Neuron (in vitro differentiated cells): ENCODE results near the gene PTRH2.
A peak's percentile ranks its signal among the peaks of the same experiment; 100 is the strongest.

Source experiments
- H2AFZ ChIP-seq: one replicate; pipeline ENCODE4 v1.6.1; 2013; ENCODE audit warnings: low read depth, mild to moderate bottlenecking, inconsistent platforms, low read length, moderate library complexity
- H3K27me3 ChIP-seq: one replicate; pipeline ENCODE4 v1.6.1; 2013; ENCODE audit warnings: low read length; ENCODE audit not compliant: insufficient read depth
- H3K36me3 ChIP-seq: one replicate; pipeline ENCODE4 v1.6.1; 2013; ENCODE audit warnings: low read length; ENCODE audit not compliant: insufficient read depth
- H3K4me1 ChIP-seq: one replicate; pipeline ENCODE4 v1.6.1; 2013; ENCODE audit warnings: low read length; ENCODE audit not compliant: insufficient read depth
- H3K4me3 ChIP-seq: 2 replicates; pipeline ENCODE4 v1.5.1; 2013; ENCODE audit warnings: mild to moderate bottlenecking, low read length, moderate library complexity
- H3K9me3 ChIP-seq: one replicate; pipeline ENCODE4 v1.6.1; 2013; ENCODE audit warnings: low read length

Gene PTRH2

DNA sequence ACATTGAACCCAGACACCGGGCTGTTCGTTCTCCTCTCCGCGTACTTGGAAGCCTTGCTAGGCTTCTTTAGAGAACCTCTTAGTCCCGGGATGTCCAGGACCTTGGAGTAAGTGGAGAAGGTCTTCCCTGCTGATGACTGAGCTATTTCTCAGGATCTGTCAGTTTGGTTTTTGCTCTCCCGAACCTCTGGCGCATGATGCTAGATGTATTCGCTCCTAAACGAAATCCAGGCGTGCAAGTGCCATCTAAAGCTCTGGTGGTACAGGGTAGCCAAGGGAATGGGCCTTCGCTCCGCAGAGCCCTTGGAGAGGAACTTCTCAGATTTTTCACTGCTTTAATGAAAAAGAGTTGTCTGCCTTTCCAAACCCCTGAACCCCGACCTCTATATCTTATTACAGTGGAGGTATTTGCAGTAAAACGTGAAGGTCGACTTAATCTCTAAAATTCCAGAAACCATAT is 771 bp upstream of the PTRH2 start:
- H3K4me1 ChIP-seq = peaks cover 18% of the 10 kb centered on the region
- H2AFZ ChIP-seq = peak overlapping the region; percentile 7

DNA sequence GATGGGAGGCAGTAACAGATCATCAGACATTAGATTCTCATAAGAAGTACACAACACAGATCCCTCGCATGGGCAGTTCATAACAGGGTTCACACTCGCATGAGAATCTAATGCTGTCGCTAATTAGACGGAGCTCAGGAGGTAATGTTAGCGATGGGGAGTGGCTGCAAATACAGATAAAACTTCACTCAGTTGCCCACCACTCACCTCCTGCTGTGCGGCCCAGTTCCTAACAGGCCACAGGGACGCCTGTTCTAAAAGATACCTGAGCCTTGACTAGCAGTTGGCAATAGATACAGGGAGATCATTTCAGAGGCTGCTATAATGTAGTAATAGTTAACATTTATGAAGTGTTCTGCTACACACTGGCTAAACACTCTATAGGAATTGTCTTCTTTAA is 4.9 kb downstream of the PTRH2 start:
- H3K36me3 ChIP-seq = peaks cover 45% of the 10 kb centered on the region
- peaks cover 6% of the 10 kb centered on the region for H3K4me1 ChIP-seq
- no peak overlapping the region for H2AFZ ChIP-seq
- no peak overlapping the region for H3K4me3 ChIP-seq
- H3K27me3 ChIP-seq = no peaks in the 10 kb centered on the region
- H3K9me3 ChIP-seq = no peaks in the 10 kb centered on the region

More for the DNA sequence above, 771 bp upstream of the PTRH2 start:
- H3K4me3 ChIP-seq = peak overlapping the region; percentile 88
- peaks cover 14% of the 10 kb centered on the region for H3K36me3 ChIP-seq
- H3K9me3 ChIP-seq = no peaks in the 10 kb centered on the region
- no peaks in the 10 kb centered on the region for H3K27me3 ChIP-seq

- Histone ChIP-seq H3K4me3 (no peak overlapping the region), H3K9me3 (no peaks in the 10 kb centered on the region), H3K36me3 (peaks cover 63% of the 10 kb centered on the region), H2AFZ (no peak overlapping the region), H3K27me3 (no peaks in the 10 kb centered on the region), H3K4me1 (no peaks in the 10 kb centered on the region)
These were observed 7.4 kb downstream of the PTRH2 start for GRCh38 chr17:59699786-59700185.

DNA sequence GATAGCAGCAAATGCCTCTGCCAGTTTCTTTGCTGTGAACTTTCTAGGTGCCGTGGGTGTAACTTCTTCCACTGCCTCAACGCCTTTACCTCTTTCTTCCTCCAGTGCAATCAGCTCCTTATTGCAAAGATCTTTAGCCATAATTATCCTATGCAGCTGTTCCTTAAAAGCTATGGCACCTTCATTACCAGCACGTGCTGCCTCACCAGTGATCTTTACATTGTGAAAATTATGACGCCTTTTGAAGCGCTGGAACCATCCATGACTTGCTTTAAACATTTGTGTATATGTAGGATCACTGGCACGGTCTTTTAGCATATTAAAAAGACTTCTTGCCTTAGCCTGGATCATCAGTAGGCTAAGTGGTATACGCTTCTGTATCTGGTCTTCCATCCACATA is 8.0 kb downstream of the PTRH2 start:
- H3K27me3 ChIP-seq = no peaks in the 10 kb centered on the region
- H3K36me3 ChIP-seq = peaks cover 64% of the 10 kb centered on the region

GRCh38 chr17:59698143-59698542 is 9.1 kb downstream of the PTRH2 start:
- H3K4me1 ChIP-seq = no peaks in the 10 kb centered on the region
- H2AFZ ChIP-seq = no peak overlapping the region
- no peaks in the 10 kb centered on the region for H3K9me3 ChIP-seq
- H3K36me3 ChIP-seq = peaks cover 71% of the 10 kb centered on the region
- no peak overlapping the region for H3K4me3 ChIP-seq
- H3K27me3 ChIP-seq = no peaks in the 10 kb centered on the region

More for the DNA sequence above, 8.0 kb downstream of the PTRH2 start:
- Histone ChIP-seq H3K4me3 (no peak overlapping the region), H3K4me1 (no peaks in the 10 kb centered on the region), H2AFZ (no peak overlapping the region), H3K9me3 (no peaks in the 10 kb centered on the region)

GRCh38 chr17:59696682-59697277 is 10.4 kb downstream of the PTRH2 start:
- Histone ChIP-seq H3K27me3 (no peaks in the 10 kb centered on the region), H3K36me3 (peaks cover 80% of the 10 kb centered on the region), H3K4me1 (no peaks in the 10 kb centered on the region), H2AFZ (no peak overlapping the region), H3K4me3 (no peak overlapping the region), H3K9me3 (no peaks in the 10 kb centered on the region)

DNA sequence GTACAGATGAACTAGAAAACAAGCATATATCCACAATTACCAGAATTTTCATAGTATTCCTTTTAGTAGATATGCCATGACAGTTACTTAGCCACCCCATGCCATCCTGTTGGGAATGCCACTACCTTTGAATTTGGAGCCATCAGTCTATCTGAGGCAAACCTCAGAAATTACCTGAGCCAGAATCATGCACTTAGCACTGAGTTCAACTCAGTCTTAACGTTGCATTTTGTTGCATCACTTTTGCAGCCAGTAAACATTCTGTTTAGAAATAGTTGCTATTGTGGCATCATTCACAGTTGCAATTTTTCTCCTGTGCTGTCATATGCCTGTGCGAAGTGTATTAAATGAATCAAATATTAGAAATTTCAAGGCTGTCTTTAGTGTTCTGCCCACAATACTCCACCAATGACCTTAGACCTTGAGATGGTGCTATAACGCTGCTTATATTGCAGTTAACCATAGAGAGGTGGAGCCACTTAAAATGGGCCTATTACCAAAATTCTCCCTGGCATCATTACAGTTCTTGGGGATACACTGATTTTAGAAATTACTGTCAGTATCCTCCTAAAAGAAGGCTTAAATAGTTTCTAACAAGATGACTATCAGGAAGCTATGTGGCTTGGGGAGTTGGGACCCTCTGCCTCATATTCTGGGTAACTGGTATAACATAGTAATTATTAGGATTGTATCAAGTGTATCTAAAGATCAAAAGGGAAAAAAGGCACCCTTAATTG is 11.1 kb downstream of the PTRH2 start:
- Histone ChIP-seq H3K4me3 (no peak overlapping the region), H3K9me3 (no peaks in the 10 kb centered on the region), H2AFZ (no peak overlapping the region), H3K36me3 (peaks cover 81% of the 10 kb centered on the region), H3K27me3 (no peaks in the 10 kb centered on the region), H3K4me1 (no peaks in the 10 kb centered on the region)

DNA sequence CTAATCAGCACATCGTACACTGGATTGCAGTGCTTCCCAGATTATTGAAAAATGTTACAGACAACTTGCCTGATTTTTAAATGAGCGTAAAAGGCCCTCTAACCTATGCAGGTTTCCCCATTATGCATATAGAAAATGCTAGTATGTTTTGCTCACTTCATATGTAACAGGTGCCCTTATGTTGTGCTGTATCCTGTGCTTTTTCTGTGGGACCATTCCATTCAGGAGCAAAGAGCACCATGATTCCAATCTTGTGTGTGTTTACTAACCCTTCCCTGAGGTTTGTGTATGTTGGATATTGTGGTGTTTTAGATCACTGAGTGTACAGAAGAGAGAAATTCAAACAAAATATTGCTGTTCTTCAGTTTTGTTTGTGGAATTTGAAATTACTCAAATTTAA is 12.9 kb downstream of the PTRH2 start:
- Histone ChIP-seq H3K27me3 (no peaks in the 10 kb centered on the region), H2AFZ (no peak overlapping the region), H3K4me1 (no peaks in the 10 kb centered on the region), H3K4me3 (no peak overlapping the region), H3K9me3 (no peaks in the 10 kb centered on the region), H3K36me3 (peaks cover 88% of the 10 kb centered on the region)

DNA sequence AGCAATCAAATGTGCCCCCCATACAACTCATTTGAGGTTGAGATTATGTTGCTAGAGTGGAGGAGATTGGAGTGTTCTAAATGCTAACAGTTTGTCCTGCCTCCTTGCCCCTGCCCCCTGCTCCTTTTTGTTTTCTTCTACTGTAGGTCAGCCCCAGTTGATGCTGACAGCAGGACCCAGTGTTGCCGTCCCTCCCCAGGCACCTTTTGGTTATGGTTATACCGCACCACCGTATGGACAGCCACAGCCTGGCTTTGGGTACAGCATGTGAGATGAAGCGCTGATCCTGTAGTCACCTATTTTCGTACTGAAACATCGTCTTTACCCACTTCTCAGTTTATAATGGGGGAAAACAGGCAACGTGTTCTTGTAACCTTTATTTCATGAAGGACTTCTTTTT is 13.6 kb downstream of the PTRH2 start:
- Histone ChIP-seq H3K27me3 (no peaks in the 10 kb centered on the region), H3K4me3 (no peak overlapping the region), H2AFZ (no peak overlapping the region), H3K36me3 (peaks cover 88% of the 10 kb centered on the region), H3K9me3 (no peaks in the 10 kb centered on the region), H3K4me1 (no peaks in the 10 kb centered on the region)

DNA sequence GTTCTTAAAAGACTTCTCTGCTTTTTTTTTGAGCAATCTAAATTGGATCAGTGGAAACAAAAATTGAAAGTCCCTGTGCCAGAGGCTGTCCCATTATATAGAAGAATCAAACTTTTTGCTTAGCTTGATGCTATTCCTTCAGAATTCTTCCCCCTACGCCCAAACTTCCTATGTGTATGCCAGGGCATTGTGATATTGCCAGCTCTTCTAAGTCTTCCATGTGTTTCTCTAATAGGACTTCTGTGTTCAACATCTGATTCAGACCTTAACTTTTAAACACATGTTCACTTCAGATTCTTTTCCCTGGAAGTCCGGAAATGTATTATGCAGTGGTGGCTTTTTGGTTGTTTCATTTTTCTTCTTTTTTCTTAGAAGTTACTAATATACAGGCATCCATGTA is 18.7 kb downstream of the PTRH2 start:
- Histone ChIP-seq H2AFZ (no peak overlapping the region), H3K9me3 (no peaks in the 10 kb centered on the region), H3K36me3 (peaks cover 89% of the 10 kb centered on the region), H3K27me3 (no peaks in the 10 kb centered on the region), H3K4me1 (no peaks in the 10 kb centered on the region), H3K4me3 (no peak overlapping the region)

GRCh38 chr17:59688008-59688407 is 19.2 kb downstream of the PTRH2 start:
- no peak overlapping the region for H3K4me3 ChIP-seq
- no peaks in the 10 kb centered on the region for H3K27me3 ChIP-seq
- H3K36me3 ChIP-seq = peaks cover 89% of the 10 kb centered on the region
- no peak overlapping the region for H2AFZ ChIP-seq
- H3K9me3 ChIP-seq = no peaks in the 10 kb centered on the region
- H3K4me1 ChIP-seq = no peaks in the 10 kb centered on the region

DNA sequence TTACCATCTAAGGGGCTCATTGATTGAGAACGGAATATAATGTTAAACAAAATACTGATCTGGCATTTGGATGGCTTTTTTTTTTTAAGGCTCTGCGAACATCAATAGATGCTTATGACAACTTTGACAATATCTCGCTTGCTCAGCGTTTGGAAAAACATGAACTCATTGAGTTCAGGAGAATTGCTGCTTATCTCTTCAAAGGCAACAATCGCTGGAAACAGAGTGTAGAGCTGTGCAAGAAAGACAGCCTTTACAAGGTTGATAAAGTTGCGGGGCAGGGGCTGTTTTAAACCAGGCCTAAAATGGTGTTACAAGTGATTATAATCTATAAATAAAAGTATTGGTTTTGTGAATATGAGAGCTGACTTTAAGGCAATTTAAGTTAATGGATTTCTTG is 22.3 kb downstream of the PTRH2 start:
- no peak overlapping the region for H2AFZ ChIP-seq
- no peaks in the 10 kb centered on the region for H3K9me3 ChIP-seq
- no peaks in the 10 kb centered on the region for H3K27me3 ChIP-seq
- no peaks in the 10 kb centered on the region for H3K4me1 ChIP-seq
- no peak overlapping the region for H3K4me3 ChIP-seq
- peaks cover 98% of the 10 kb centered on the region for H3K36me3 ChIP-seq

DNA sequence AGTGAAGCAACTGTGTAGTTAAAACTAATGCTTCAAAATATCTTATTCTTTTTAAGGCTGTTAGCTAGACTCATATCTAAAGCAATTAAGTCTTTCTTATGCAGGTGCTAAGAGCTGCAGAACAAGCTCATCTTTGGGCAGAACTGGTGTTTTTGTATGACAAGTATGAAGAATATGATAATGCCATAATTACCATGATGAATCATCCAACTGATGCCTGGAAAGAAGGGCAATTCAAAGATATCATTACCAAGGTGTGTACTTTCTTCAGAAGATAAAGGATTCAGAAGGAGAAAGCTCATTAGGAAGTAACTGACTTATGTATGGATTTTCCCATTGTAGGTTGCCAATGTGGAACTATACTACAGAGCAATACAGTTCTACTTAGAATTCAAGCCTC is 23.9 kb downstream of the PTRH2 start:
- peaks cover 96% of the 10 kb centered on the region for H3K36me3 ChIP-seq
- no peak overlapping the region for H2AFZ ChIP-seq
- no peaks in the 10 kb centered on the region for H3K9me3 ChIP-seq
- no peak overlapping the region for H3K4me3 ChIP-seq
- H3K27me3 ChIP-seq = no peaks in the 10 kb centered on the region
- H3K4me1 ChIP-seq = no peaks in the 10 kb centered on the region
